ENCODE results near the gene MAPK9.

Gene MAPK9

DNA sequence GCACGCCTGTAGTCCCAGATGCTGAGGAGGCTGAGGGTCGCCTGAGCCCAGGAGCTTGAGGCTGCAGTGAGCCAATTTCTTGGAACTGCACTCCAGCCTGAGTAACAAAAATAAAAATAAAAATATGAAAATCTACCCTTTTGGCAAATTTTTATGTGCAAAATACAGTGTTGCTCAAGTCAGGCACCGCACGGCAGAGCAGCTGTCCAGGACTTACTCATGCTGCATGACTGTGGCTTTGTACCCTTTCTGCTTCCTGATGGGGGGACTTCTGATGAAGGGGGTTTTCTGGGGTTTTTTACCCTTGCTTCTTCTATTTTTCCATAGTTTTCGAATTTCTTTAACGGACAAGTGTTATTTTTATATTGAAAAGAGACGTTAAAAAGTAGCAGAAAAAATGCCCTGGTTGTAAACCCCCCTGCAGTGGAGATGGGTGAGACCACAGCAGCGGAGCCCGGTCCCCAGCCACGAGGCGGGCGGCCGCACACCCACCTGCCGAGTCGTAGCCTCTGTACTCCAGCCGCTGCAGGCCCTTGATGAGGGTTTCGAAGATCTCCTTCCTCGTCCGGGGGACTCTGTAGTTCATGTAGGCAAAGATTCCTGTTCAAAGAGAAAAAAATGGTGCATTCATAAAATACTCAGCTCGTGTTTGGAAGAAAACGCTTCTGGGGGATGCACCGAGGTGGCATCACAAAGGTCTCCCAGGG is 46.3 kb upstream of the MAPK9 start:
- H3K27me3 ChIP-seq (ENCODE audit: insufficient read depth, low read length, poor library complexity): peaks cover 2% of the 10 kb centered on the region
- no peak overlapping the region for H2AFZ ChIP-seq (ENCODE audit: low read depth, low read length)
- TF ChIP-seq CTCF (IDR thresholded peaks at IDR 0.05; ENCODE audit: borderline replicate concordance, extremely low read depth, low read length, poor library complexity, severe bottlenecking): no peak
- TF ChIP-seq EZH2 (IDR thresholded peaks at IDR 0.05; ENCODE audit: borderline replicate concordance, low read depth, low read length, severe bottlenecking): no peak
- no peaks in the 10 kb centered on the region for H4K20me1 ChIP-seq (ENCODE audit: insufficient read depth, low read length)
- no peak overlapping the region for H3K4me2 ChIP-seq (ENCODE audit: insufficient read depth, low read length)
- H3K4me1 ChIP-seq (ENCODE audit: insufficient read depth, low read length): no peaks in the 10 kb centered on the region
- ATAC-seq (ENCODE audit: insufficient read depth, low read depth) (no peak), DNase-seq (no peak)
- no peaks in the 10 kb centered on the region for H3K9me3 ChIP-seq (ENCODE audit: insufficient read depth, low read length, severe bottlenecking)
- H3K4me3 ChIP-seq (ENCODE audit: low read depth in 1 of 2, low read length in 2 of 2): no peak overlapping the region
- H3K36me3 ChIP-seq (ENCODE audit: insufficient read depth, low read length): no peaks in the 10 kb centered on the region
- no peak overlapping the region for H3K9ac ChIP-seq (ENCODE audit: low read depth, low read length)
- H3K79me2 ChIP-seq (ENCODE audit: insufficient read depth, low read length): no peaks in the 10 kb centered on the region
- H3K27ac ChIP-seq (ENCODE audit: low read length): no peak overlapping the region

GRCh38 chr5:180336234-180337020 is 44.5 kb upstream of the MAPK9 start:
- Histone ChIP-seq H4K20me1 (ENCODE audit: insufficient read depth, low read length) (no peaks in the 10 kb centered on the region), H3K4me3 (ENCODE audit: low read depth in 1 of 2, low read length in 2 of 2) (no peak overlapping the region), H3K9ac (ENCODE audit: low read depth, low read length) (no peak overlapping the region), H3K4me2 (ENCODE audit: insufficient read depth, low read length) (no peak overlapping the region), H2AFZ (ENCODE audit: low read depth, low read length) (no peak overlapping the region), H3K27ac (ENCODE audit: low read length) (no peak overlapping the region), H3K4me1 (ENCODE audit: insufficient read depth, low read length) (no peaks in the 10 kb centered on the region), H3K9me3 (ENCODE audit: insufficient read depth, low read length, severe bottlenecking) (no peaks in the 10 kb centered on the region), H3K27me3 (ENCODE audit: insufficient read depth, low read length, poor library complexity) (no peaks in the 10 kb centered on the region), H3K79me2 (ENCODE audit: insufficient read depth, low read length) (no peaks in the 10 kb centered on the region), H3K36me3 (ENCODE audit: insufficient read depth, low read length) (no peaks in the 10 kb centered on the region)
- no peak for DNase-seq
- TF ChIP-seq EZH2 (IDR thresholded peaks at IDR 0.05; ENCODE audit: borderline replicate concordance, low read depth, low read length, severe bottlenecking) (no peak), CTCF (IDR thresholded peaks at IDR 0.05; ENCODE audit: borderline replicate concordance, extremely low read depth, low read length, poor library complexity, severe bottlenecking) (no peak)
- no peak for ATAC-seq (ENCODE audit: insufficient read depth, low read depth)

- H3K9me3 ChIP-seq (ENCODE audit: insufficient read depth, low read length, severe bottlenecking): no peaks in the 10 kb centered on the region
- H3K79me2 ChIP-seq (ENCODE audit: insufficient read depth, low read length): no peaks in the 10 kb centered on the region
- no peak overlapping the region for H3K9ac ChIP-seq (ENCODE audit: low read depth, low read length)
- H4K20me1 ChIP-seq (ENCODE audit: insufficient read depth, low read length): no peaks in the 10 kb centered on the region
- TF ChIP-seq EZH2 (IDR thresholded peaks at IDR 0.05; ENCODE audit: borderline replicate concordance, low read depth, low read length, severe bottlenecking): no peak
- TF ChIP-seq CTCF (IDR thresholded peaks at IDR 0.05; ENCODE audit: borderline replicate concordance, extremely low read depth, low read length, poor library complexity, severe bottlenecking): no peak
- no peak overlapping the region for H2AFZ ChIP-seq (ENCODE audit: low read depth, low read length)
- H3K27ac ChIP-seq (ENCODE audit: low read length): no peak overlapping the region
- H3K4me3 ChIP-seq (ENCODE audit: low read depth in 1 of 2, low read length in 2 of 2): no peak overlapping the region
- no peaks in the 10 kb centered on the region for H3K36me3 ChIP-seq (ENCODE audit: insufficient read depth, low read length)
- no peaks in the 10 kb centered on the region for H3K4me1 ChIP-seq (ENCODE audit: insufficient read depth, low read length)
- H3K27me3 ChIP-seq (ENCODE audit: insufficient read depth, low read length, poor library complexity): no peaks in the 10 kb centered on the region
- DNase-seq: no peak
- no peak for ATAC-seq (ENCODE audit: insufficient read depth, low read depth)
- no peak overlapping the region for H3K4me2 ChIP-seq (ENCODE audit: insufficient read depth, low read length)
Measured at GRCh38 chr5:180335614-180336233, 43.8 kb upstream of the MAPK9 start.
